ENCODE measurements around the gene CDK17. TPM values are rescaled to one million over a fixed set of nuclear protein-coding genes. Genes with fewer than 3 reads are reported as not detected.
A peak's percentile ranks its signal among the peaks of the same experiment; 100 is the strongest.

The CDK17 gene
- total RNA-seq, 2 experiments from 2014 or later, result 28.4 to 29.0 TPM

DNA sequence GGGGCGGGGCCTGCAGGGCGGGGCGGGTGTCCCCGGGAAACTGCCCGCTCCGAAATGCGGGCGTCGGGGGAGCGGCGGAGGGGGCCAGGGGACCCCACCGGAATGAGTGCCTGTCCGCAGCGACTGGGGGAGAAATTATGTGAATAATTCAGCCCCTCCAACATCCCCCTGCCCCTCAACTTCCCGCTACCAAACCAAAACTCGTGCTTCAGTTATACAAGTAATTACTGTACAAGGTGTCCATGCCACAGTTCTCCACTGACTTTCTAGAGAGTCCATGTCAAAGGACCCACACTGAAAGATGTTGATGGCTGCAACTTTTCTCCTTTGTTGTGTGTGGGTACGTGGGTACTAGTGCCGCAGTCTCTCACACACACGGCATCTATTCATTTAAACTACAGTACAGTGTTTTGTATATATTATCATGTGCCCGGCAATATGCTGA, 414 bp upstream of the CDK17 start:
- DNase-seq, result no peak
- H3K9me3 Mint-ChIP-seq, result no peaks in the 10 kb centered on the region
- ChIA-PET CTCF (interaction anchor here (0.7 to 4.4 kb wide), 30 partner anchors 11 to 354 kb away, joined by 3 to 33 read pairs (median 4); no protein-coding TSS in a partner anchor), POLR2A (interaction anchor here (0.8 to 3.8 kb wide), 27 partner anchors 11 to 852 kb away, joined by 3 to 44 read pairs (median 5); partner anchors contain the start of gene CFAP54)
- TF ChIP-seq, protein P1, sequence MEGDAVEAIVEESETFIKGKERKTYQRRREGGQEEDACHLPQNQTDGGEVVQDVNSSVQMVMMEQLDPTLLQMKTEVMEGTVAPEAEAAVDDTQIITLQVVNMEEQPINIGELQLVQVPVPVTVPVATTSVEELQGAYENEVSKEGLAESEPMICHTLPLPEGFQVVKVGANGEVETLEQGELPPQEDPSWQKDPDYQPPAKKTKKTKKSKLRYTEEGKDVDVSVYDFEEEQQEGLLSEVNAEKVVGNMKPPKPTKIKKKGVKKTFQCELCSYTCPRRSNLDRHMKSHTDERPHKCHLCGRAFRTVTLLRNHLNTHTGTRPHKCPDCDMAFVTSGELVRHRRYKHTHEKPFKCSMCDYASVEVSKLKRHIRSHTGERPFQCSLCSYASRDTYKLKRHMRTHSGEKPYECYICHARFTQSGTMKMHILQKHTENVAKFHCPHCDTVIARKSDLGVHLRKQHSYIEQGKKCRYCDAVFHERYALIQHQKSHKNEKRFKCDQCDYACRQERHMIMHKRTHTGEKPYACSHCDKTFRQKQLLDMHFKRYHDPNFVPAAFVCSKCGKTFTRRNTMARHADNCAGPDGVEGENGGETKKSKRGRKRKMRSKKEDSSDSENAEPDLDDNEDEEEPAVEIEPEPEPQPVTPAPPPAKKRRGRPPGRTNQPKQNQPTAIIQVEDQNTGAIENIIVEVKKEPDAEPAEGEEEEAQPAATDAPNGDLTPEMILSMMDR (IDR thresholded peaks at IDR 0.05), result no peak
- intact Hi-C loops (cut with micrococcal nuclease), result loop anchor here (2.0 to 5.0 kb wide), 4 partner anchors 47 to 116 kb away; partner anchors contain the start of gene CFAP54
- ATAC-seq, result peak; percentile 6
- H3K36me3 Mint-ChIP-seq (ENCODE audit: low read depth), result peaks cover 2% of the 10 kb centered on the region
- peak overlapping the region; percentile 95 for H3K27ac Mint-ChIP-seq
- peaks cover 30% of the 10 kb centered on the region for H3K4me1 Mint-ChIP-seq (ENCODE audit: low read depth)
- H3K4me3 Mint-ChIP-seq, result peak overlapping the region; percentile 92
- no peaks in the 10 kb centered on the region for H3K27me3 Mint-ChIP-seq

DNA sequence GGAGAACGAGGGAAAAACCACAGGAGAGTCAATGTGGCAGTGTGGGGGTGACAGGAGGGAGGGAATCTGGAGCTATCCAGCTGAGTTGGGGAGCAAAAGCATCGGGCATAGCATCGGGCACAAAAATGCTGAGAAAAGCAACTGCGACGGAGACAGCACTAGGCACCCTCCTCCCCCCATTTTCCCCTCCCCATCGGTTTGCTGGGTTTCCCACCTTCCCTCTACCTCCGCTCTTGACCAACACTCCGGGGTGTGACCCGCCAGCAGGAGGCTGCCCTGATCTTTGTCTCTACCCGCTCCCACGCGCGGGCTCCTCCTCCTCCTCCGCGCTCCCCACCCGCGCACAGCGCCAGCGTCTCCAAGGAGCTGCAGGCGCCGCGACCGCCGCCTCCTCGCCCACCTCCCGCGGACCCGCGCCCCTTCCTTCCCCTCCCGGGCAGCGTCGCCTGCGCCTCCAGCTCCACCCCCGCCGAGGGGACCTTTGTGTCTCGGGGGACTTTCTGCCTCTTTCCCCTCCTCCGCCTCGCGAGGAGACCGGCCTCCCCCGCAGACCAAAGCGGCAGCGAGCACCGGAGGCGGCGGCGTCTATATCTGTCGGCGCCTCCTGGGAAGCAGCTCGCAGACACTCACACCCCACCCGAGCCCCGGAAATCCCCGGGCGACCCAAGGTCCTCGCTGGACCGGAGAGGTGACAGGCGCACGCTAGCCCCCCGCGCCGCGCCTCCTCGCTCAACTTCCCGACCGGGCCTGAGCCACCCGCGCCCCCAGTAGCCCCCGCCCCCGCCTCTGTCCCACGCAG, 920 bp downstream of the CDK17 start:
- POLR2A ChIA-PET, result interaction anchor here (0.5 to 3.8 kb wide), 40 partner anchors 10 to 851 kb away, joined by 3 to 44 read pairs (median 4); partner anchors contain the start of gene CFAP54
- TF ChIP-seq, protein P1 (IDR thresholded peaks at IDR 0.05), result no peak
- peaks cover 37% of the 10 kb centered on the region for H3K4me1 Mint-ChIP-seq (ENCODE audit: low read depth)

DNA sequence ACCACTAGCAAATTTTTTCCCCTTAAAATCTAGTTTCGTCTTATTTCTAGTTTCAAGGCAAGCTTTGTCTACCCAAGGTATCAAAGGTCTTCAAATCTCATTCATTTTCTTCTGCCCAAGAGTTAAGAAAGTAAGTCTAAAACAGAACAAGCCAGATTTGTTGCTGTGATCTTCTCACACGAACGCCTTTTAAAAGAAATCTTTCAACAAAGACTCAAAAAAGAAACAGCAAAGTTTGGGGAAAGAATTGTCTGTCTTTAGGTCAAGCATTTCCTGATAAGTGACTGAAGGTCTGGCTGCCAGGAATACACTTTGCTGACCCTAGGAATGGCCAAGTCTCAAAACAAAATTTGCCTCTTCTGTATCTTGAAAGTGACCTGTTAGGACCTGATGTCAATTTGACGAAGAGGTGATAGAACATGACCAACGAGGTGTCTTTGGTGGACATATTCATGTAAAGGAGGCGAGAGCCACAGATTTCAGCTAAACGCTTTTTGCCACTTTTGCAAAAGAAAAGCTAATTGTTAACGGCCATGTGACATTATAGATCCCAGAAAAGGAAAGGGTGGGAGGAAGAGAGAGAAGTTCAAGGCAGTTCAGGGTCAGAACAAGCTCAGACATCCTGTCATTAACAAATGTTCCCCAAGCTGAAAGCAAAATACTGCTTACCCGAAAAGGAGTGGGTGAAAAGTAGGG, 1.7 kb downstream of the CDK17 start:
- H3K4me1 Mint-ChIP-seq (ENCODE audit: low read depth), result peaks cover 33% of the 10 kb centered on the region
- intact Hi-C loops (cut with micrococcal nuclease), result loop anchor here (2.0 to 10.0 kb wide), 4 partner anchors 20 to 156 kb away; no protein-coding TSS in a partner anchor
- peak overlapping the region; percentile 96 for H3K27ac Mint-ChIP-seq
- ATAC-seq (no peak), DNase-seq (no peak)
- TF ChIP-seq, protein P1 (IDR thresholded peaks at IDR 0.05), result no peak
- POLR2A ChIA-PET, result interaction anchor here (0.9 to 3.8 kb wide), 23 partner anchors 10 to 341 kb away, joined by 3 to 44 read pairs (median 4); no protein-coding TSS in a partner anchor
- CTCF ChIA-PET, result interaction anchor here (1.0 to 4.4 kb wide), 15 partner anchors 11 to 186 kb away, joined by 3 to 33 read pairs (median 7); partner anchors contain the start of gene CFAP54
- no peaks in the 10 kb centered on the region for H3K9me3 Mint-ChIP-seq
- peaks cover 2% of the 10 kb centered on the region for H3K36me3 Mint-ChIP-seq (ENCODE audit: low read depth)
- peak overlapping the region; percentile 92 for H3K4me3 Mint-ChIP-seq
- H3K27me3 Mint-ChIP-seq, result no peaks in the 10 kb centered on the region

More for the DNA sequence above, 920 bp downstream of the CDK17 start:
- intact Hi-C loops (cut with micrococcal nuclease), result loop anchor here (2.0 to 10.0 kb wide), 4 partner anchors 21 to 157 kb away; no protein-coding TSS in a partner anchor
- Mint-ChIP-seq H3K4me3 (peak overlapping the region; percentile 92), H3K27ac (peak overlapping the region; percentile 96), H3K36me3 (ENCODE audit: low read depth) (peaks cover 2% of the 10 kb centered on the region), H3K27me3 (no peaks in the 10 kb centered on the region), H3K9me3 (no peaks in the 10 kb centered on the region)
- CTCF ChIA-PET, result interaction anchor here (0.7 to 4.4 kb wide), 31 partner anchors 11 to 222 kb away, joined by 3 to 33 read pairs (median 6); partner anchors contain the start of gene CFAP54
- peak; percentile 43 for ATAC-seq
- DNase-seq, result peak; percentile 81

DNA sequence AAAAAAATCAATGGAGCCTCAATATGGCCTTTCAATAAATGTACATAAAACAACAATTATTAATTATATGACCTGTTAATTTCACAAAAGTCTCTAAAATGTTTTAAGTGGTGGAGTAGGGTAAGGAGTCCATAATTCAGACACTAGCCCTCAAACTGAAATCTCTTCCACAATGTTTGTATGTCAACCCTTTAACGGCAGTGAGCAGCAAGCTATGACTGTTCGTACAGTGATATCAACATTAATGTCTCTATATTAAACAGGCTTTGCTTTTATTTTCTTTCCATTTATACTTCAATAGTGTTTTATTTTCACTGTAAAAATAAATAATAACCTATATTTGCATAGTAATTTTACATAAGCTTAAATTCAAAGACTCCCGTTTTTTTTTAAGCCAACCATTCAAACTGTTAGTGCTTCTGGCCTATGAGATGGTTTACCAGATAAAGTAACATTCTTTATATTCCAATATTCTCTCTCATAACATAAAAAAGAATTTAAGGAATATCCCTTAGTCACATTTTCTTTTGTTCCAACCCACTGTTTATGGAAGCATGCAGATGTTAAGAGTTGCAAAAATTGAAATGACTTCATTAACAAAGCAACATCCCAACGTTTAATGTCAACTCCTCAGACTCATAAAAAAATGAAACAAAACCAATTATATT, 2.3 kb downstream of the CDK17 start:
- intact Hi-C loops (cut with micrococcal nuclease), result loop anchor here (2.0 to 10.0 kb wide), 4 partner anchors 19 to 156 kb away; no protein-coding TSS in a partner anchor
- no peak for ATAC-seq

More for the DNA sequence above, 2.3 kb downstream of the CDK17 start:
- H3K4me1 Mint-ChIP-seq (ENCODE audit: low read depth), result peaks cover 36% of the 10 kb centered on the region
- TF ChIP-seq, protein P1 (IDR thresholded peaks at IDR 0.05), result no peak
- H3K27me3 Mint-ChIP-seq, result no peaks in the 10 kb centered on the region
- POLR2A ChIA-PET, result interaction anchor here (0.9 to 3.8 kb wide), 7 partner anchors 9 to 83 kb away, joined by 3 to 44 read pairs (median 3); no protein-coding TSS in a partner anchor
- H3K36me3 Mint-ChIP-seq (ENCODE audit: low read depth), result peaks cover 2% of the 10 kb centered on the region
- CTCF ChIA-PET, result interaction anchor here (1.0 to 4.4 kb wide), 10 partner anchors 10 to 118 kb away, joined by 3 to 33 read pairs (median 6); partner anchors contain the start of gene CFAP54
- no peaks in the 10 kb centered on the region for H3K9me3 Mint-ChIP-seq
- no peak for DNase-seq
- peak overlapping the region; percentile 96 for H3K27ac Mint-ChIP-seq
- peak overlapping the region; percentile 92 for H3K4me3 Mint-ChIP-seq

Data from activated CD8-positive, alpha-beta T cell treated with anti-CD3 and anti-CD28 coated beads for 36 hours (primary cell).